NK-92 treated with Interleukin-12 subunit alpha and Interleukin-12 subunit beta, amount 100 ng/mL, for 24 hours (cell line): Measurements from ENCODE around the gene VDAC1.
"Not testable (repeated sequence)": the region's sequence is repeated elsewhere in the genome, so short reads cannot be mapped to it uniquely, and the experiment has no call there.

Source experiments
- DNase-seq: peaks from one replicate; lab custom pipeline; 2025; lab: John Stamatoyannopoulos, UW

VDAC1 gene

GRCh38 chr5:134004626-134005416 is at the start of gene VDAC1:
Gene VDAC1 (minus strand): TSS chr5:134004975. CDS start chr5:133993012, 11,963 bp downstream.
- DNase-seq: peak; percentile 74

- no peak for DNase-seq
These were observed 49.1 kb upstream of the VDAC1 start for GRCh38 chr5:134053840-134054338.

- no peak for DNase-seq
These were observed 48.6 kb upstream of the VDAC1 start for GRCh38 chr5:134053314-134053839.

GRCh38 chr5:134051305-134051704 is 46.5 kb upstream of the VDAC1 start:
- no peak for DNase-seq

GRCh38 chr5:134048864-134049263 is 44.1 kb upstream of the VDAC1 start:
- DNase-seq: no peak

- DNase-seq: no peak
These were observed 42.9 kb upstream of the VDAC1 start for GRCh38 chr5:134047687-134048056.

GRCh38 chr5:134046801-134047686 is 42.3 kb upstream of the VDAC1 start:
- DNase-seq: no peak

- no peak for DNase-seq
These were observed 41.6 kb upstream of the VDAC1 start for GRCh38 chr5:134046330-134046729.

GRCh38 chr5:134043793-134044792 is 39.3 kb upstream of the VDAC1 start:
- no peak for DNase-seq

- no peak for DNase-seq
These were observed 37.0 kb upstream of the VDAC1 start for GRCh38 chr5:134041570-134042411.

- no peak for DNase-seq
These were observed 33.4 kb upstream of the VDAC1 start for GRCh38 chr5:134038138-134038537.

- no peak for DNase-seq
These were observed 32.4 kb upstream of the VDAC1 start for GRCh38 chr5:134037160-134037559.

- DNase-seq: no peak
These were observed 29.6 kb upstream of the VDAC1 start for GRCh38 chr5:134034326-134034725.

- DNase-seq: not testable (repeated sequence)
These were observed 25.7 kb upstream of the VDAC1 start for GRCh38 chr5:134030303-134030964.

GRCh38 chr5:134029156-134029555 is 24.4 kb upstream of the VDAC1 start:
- DNase-seq: no peak

- no peak for DNase-seq
These were observed 23.7 kb upstream of the VDAC1 start for GRCh38 chr5:134028496-134028895.

GRCh38 chr5:134027288-134027615 is 22.5 kb upstream of the VDAC1 start:
- no peak for DNase-seq

- peak; percentile 16 for DNase-seq
These were observed 21.9 kb upstream of the VDAC1 start for GRCh38 chr5:134026521-134027287.

- DNase-seq: no peak
These were observed 21.0 kb upstream of the VDAC1 start for GRCh38 chr5:134025786-134026185.
